Lung (tissue), 12 donors: ENCODE data around the gene C2CD4A. TPM values are rescaled to one million over a fixed set of nuclear protein-coding genes. Genes with fewer than 3 reads are reported as not detected.

Experiments
- ATAC-seq: fragments of 200-7000 bp; cut with Tn5 transposase; one replicate; pipeline ENCODE4 v1.9.1; 2020; ENCODE audit warnings: moderate number of reproducible peaks; ENCODE audit not compliant: insufficient read depth, low FRiP score
- DNase-seq, 3 donors: peaks; one replicate each; pipeline ENCODE4 v3.0.0-alpha.2; 2013 to 2017
- H3K27ac ChIP-seq, 2 donors: one replicate each; pipeline ENCODE4 v1.5.1; 2013; ENCODE audit warnings: mild to moderate bottlenecking in 2 of 2, moderate library complexity in 2 of 2, control low read depth in 1 of 2, inconsistent platforms in 1 of 2, low read depth in 1 of 2, low read length in 1 of 2
- H3K27me3 ChIP-seq, 3 donors: one replicate each; pipeline ENCODE4 v1.5.1; 2013; ENCODE audit warnings: low read length in 2 of 3; ENCODE audit not compliant: control insufficient read depth in 3 of 3, insufficient read depth in 3 of 3
- H3K36me3 ChIP-seq, 4 donors: one replicate each; pipeline ENCODE4 v1.5.1; 2013; ENCODE audit warnings: low read length in 4 of 4, mild to moderate bottlenecking in 1 of 4, moderate library complexity in 1 of 4; ENCODE audit not compliant: control insufficient read depth in 4 of 4, insufficient read depth in 4 of 4
- H3K4me1 ChIP-seq, 5 donors: one replicate each; pipeline ENCODE4 v1.5.1; 2013; ENCODE audit warnings: low read length in 5 of 5, mild to moderate bottlenecking in 2 of 5, moderate library complexity in 1 of 5; ENCODE audit not compliant: control insufficient read depth in 5 of 5, insufficient read depth in 5 of 5
- H3K4me3 ChIP-seq: one replicate; pipeline ENCODE4 v1.5.1; 2013; ENCODE audit warnings: mild to moderate bottlenecking, control low read depth, moderate library complexity
- H3K9ac ChIP-seq, 2 donors: one replicate each; pipeline ENCODE4 v1.5.1; 2013; ENCODE audit warnings: low read length in 2 of 2, control low read depth in 1 of 2; ENCODE audit not compliant: insufficient read depth in 1 of 2
- H3K9me3 ChIP-seq, 4 donors: one replicate each; pipeline ENCODE4 v1.5.1; 2013; ENCODE audit warnings: low read length in 3 of 4, mild to moderate bottlenecking in 1 of 4, moderate library complexity in 1 of 4; ENCODE audit not compliant: control insufficient read depth in 4 of 4, insufficient read depth in 3 of 4
- WGBS, 2 donors: extraction: QIAGEN DNeasy Blood & Tissue Kit; methylation state at CpG; one replicate each; pipeline ENCODE4 v1.1.7; 2013; 5-methylcytosine and 5-hydroxymethylcytosine counted together
- polyA plus RNA-seq, 2 donors: library from polyadenylated mRNA; stranded (reverse); fragments of 200-250 nt; gene quantifications; one replicate each; pipeline ENCODE4 v1.2.1, GENCODE V29; 2013
- total RNA-seq, 2 donors: library from RNA; depleted of rRNA in 1 of 2; stranded (reverse); fragments of >200 nt in 1 of 2; gene quantifications; one replicate each; pipeline ENCODE4 v1.2.1, GENCODE V29; 2014 to 2021
- TF ChIP-seq, protein P1 (sequence below): IDR thresholded peaks from 2 replicates; pipeline ENCODE4 v1.5.1; 2012; ENCODE audit warnings: mild to moderate bottlenecking; ENCODE audit errors: control extremely low read depth, extremely low read depth
- donor health status: control.
- donor health status: control.
- donor health status: Bipolar disorder and iron deficiency.
- donor health status: healthy.
- donor health status: DM: yes; HTN: yes; CAD: no.

Gene C2CD4A
- total and polyA plus RNA-seq, 4 donors, result 0.31 to 0.86 (median 0.51) TPM

DNA sequence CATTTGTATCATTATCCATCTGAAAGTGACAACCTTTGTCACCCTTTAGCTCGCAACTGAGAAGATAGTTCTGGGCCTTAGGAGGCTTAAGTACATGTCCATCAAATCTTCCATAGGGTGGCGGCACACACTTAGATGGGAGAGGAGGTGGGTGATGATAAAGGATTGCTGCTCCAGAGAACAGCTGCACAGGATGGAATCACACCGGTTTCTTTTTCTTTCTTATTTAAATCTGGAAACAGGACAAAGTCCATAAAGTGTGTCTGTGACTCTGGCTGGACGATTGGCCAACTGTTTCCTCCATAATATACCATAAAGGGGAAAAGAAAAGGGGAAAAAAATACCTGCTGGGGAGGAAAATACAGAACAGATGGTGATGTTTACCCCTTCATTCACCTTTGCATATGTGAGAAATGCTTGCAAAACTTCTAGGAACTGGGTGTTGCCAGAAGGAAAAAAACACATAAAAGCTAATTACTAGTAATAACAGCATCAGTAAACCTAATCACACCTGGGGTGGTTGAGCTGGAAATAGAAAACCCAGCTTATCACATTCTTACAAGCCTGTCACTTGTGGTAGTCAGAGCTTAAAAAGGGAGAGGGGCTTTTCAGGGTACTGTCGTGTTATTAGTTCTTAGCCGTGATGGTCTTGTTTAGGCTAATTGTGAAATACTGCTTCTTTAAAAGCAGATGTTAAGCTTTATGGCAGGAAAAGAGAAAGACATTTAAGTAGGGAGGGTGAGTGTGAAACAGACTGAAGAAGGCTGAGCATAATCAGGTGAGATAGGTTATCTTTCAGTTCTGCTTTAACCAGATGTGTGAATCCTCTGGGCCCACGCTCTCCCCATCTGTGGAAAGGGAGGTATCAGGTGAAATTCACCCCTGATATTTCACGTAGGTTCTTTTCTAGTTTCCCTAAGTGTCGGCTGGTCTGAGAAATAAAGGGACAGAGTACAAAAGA is 16.7 kb downstream of the C2CD4A start:
- Histone ChIP-seq H3K4me1 (peaks cover 0 to 8% (median 2%) of the 10 kb centered on the region in 5 donors), H3K27ac (no peak overlapping the region), H3K9me3 (no peaks in the 10 kb centered on the region), H3K36me3 (no peaks in the 10 kb centered on the region), H3K27me3 (peaks cover 0 to 3% (median 0%) of the 10 kb centered on the region in 3 donors), H3K4me3 (no peak overlapping the region), H3K9ac (no peak overlapping the region)
- TF ChIP-seq, protein P1, sequence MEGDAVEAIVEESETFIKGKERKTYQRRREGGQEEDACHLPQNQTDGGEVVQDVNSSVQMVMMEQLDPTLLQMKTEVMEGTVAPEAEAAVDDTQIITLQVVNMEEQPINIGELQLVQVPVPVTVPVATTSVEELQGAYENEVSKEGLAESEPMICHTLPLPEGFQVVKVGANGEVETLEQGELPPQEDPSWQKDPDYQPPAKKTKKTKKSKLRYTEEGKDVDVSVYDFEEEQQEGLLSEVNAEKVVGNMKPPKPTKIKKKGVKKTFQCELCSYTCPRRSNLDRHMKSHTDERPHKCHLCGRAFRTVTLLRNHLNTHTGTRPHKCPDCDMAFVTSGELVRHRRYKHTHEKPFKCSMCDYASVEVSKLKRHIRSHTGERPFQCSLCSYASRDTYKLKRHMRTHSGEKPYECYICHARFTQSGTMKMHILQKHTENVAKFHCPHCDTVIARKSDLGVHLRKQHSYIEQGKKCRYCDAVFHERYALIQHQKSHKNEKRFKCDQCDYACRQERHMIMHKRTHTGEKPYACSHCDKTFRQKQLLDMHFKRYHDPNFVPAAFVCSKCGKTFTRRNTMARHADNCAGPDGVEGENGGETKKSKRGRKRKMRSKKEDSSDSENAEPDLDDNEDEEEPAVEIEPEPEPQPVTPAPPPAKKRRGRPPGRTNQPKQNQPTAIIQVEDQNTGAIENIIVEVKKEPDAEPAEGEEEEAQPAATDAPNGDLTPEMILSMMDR, result no peak
- no peak for DNase-seq
- ATAC-seq, result no peak
- 85 to 88% methylated on average over 9 of the region's 9 CpGs for WGBS, 2 donors

DNA sequence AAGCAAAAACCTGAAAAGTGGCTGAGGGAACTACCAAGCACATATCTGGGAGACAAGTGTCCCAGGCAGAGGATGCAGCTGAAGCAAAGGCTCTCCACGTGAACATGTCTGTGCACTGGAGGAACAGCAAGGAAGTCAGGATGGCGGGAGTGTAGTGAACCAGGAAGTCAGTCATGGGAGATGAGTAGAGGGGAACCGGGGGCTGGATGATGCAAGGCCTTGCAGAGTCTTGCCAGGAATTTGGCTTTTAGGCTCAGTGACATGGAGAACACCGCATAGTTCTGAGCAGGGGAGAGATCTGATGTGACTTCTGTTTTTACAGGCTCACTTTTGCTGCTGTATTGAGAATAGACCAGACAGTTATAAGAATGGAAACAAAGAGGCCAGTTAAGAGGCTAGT is 19.0 kb downstream of the C2CD4A start:
- H3K36me3 ChIP-seq, result no peaks in the 10 kb centered on the region
- no peak overlapping the region for H3K27ac ChIP-seq
- DNase-seq (peak in 1 of 3 donors; percentile 35), ATAC-seq (no peak)
- no peaks in the 10 kb centered on the region for H3K9me3 ChIP-seq
- WGBS, 2 donors, result 28 to 55% methylated on average over 4 of the region's 4 CpGs
- H3K4me3 ChIP-seq, result no peak overlapping the region
- TF ChIP-seq, protein P1, result no peak
- peaks cover 0 to 8% (median 2%) of the 10 kb centered on the region in 5 donors for H3K4me1 ChIP-seq
- no peaks in the 10 kb centered on the region for H3K27me3 ChIP-seq
- no peak overlapping the region for H3K9ac ChIP-seq

- Histone ChIP-seq H3K9ac (no peak overlapping the region), H3K4me1 (peaks cover 0 to 8% (median 2%) of the 10 kb centered on the region in 5 donors), H3K27ac (peak overlapping the region in 1 of 2 donors; percentile 23), H3K9me3 (no peaks in the 10 kb centered on the region), H3K27me3 (no peaks in the 10 kb centered on the region), H3K36me3 (no peaks in the 10 kb centered on the region), H3K4me3 (no peak overlapping the region)
- TF ChIP-seq, protein P1, result no peak
- WGBS, 2 donors, result 46 to 52% methylated on average over 5 of the region's 5 CpGs
- ATAC-seq (peak; percentile 47), DNase-seq (peak; percentile 35 to 82 (median 72))
These were observed 21.0 kb downstream of the C2CD4A start for GRCh38 chr15:62087671-62088352.
